Upper lobe of right lung (tissue), 1 donor: ENCODE results near the gene SULT2B1. TPM values are rescaled to one million over a fixed set of nuclear protein-coding genes. Genes with fewer than 3 reads are reported as not detected.

ENCODE experiments used
- ATAC-seq: fragments of 200-7000 bp; cut with Tn5 transposase; one replicate; pipeline ENCODE4 v1.9.1; 2020; ENCODE audit warnings: mild to moderate bottlenecking, moderate library complexity
- DNase-seq: peaks from one replicate; pipeline ENCODE4 v3.0.0-alpha.2; 2020
- H3K27ac ChIP-seq: fragments of 200-600 bp; one replicate; pipeline ENCODE4 v1.8.0; 2022
- H3K27me3 ChIP-seq: fragments of 200-600 bp; one replicate; pipeline ENCODE4 v1.8.0; 2022; ENCODE audit warnings: mild to moderate bottlenecking
- H3K36me3 ChIP-seq: fragments of 200-600 bp; one replicate; pipeline ENCODE4 v1.8.0; 2022
- H3K4me1 ChIP-seq: fragments of 200-600 bp; one replicate; pipeline ENCODE4 v1.8.0; 2022
- H3K4me3 ChIP-seq: fragments of 200-600 bp; one replicate; pipeline ENCODE4 v1.8.0; 2022; ENCODE audit warnings: mild to moderate bottlenecking
- H3K9me3 ChIP-seq: fragments of 200-600 bp; one replicate; pipeline ENCODE4 v1.8.0; 2022
- CTCF ChIP-seq: fragments of 200-600 bp; IDR thresholded peaks from one replicate; pipeline ENCODE4 v1.8.0; 2022; ENCODE audit warnings: antibody characterized with exemption
- intact Hi-C: fragments of 100-400 bp; cut with DNase I; formaldehyde crosslinking; loops from one replicate; pipeline ENCODE4 v1.11.0; 2022
- total RNA-seq: library from RNA; stranded (reverse); fragmentation: NEBNext Ultra II Directional; extraction: Animal tissue kit (Norgen Biotek cat#: 25700); gene quantifications from one replicate; pipeline ENCODE4 v1.2.1, GENCODE V29; 2021
- donor health status: DM: no; HTN: yes; CAD: no; lungs with severe emphysema.

The SULT2B1 gene
- total RNA-seq, 1 donor from 2014 or later = 20.4 TPM

- Histone ChIP-seq H3K4me3 (peak overlapping the region; percentile 80), H3K9me3 (no peaks in the 10 kb centered on the region), H3K36me3 (peaks cover 11% of the 10 kb centered on the region), H3K27ac (peak overlapping the region; percentile 93), H3K27me3 (no peaks in the 10 kb centered on the region), H3K4me1 (peaks cover 36% of the 10 kb centered on the region)
- no peak for ATAC-seq
- TF ChIP-seq CTCF = no peak
- intact Hi-C loops = no loop called here
- DNase-seq = peak; percentile 85
Measured at GRCh38 chr19:48635966-48636858, 84.2 kb downstream of the SULT2B1 start.

GRCh38 chr19:48636859-48637448 lies 85.0 kb downstream of the SULT2B1 start, which contains the start of gene DBP:
Gene DBP, minus strand, starts transcription at chr19:48637379. Its CDS starts 385 bp downstream, at chr19:48636994.
- peaks cover 32% of the 10 kb centered on the region for H3K4me1 ChIP-seq

GRCh38 chr19:48637449-48637947 lies 85.5 kb downstream of the SULT2B1 start:
- intact Hi-C loops = no loop called here
- ATAC-seq = peak; percentile 81
- H3K4me1 ChIP-seq = peaks cover 31% of the 10 kb centered on the region

More at GRCh38 chr19:48636859-48637448, 85.0 kb downstream of the SULT2B1 start, which contains the start of gene DBP:
- DNase-seq (peak; percentile 88), ATAC-seq (peak; percentile 3)
- intact Hi-C loops = no loop called here
- TF ChIP-seq CTCF = peak; percentile 21
- no peaks in the 10 kb centered on the region for H3K27me3 ChIP-seq
- H3K36me3 ChIP-seq = peaks cover 10% of the 10 kb centered on the region
- H3K27ac ChIP-seq = peak within 1 kb of the TSS; percentile 93
- peak within 1 kb of the TSS; percentile 80 for H3K4me3 ChIP-seq
- no peaks in the 10 kb centered on the region for H3K9me3 ChIP-seq

GRCh38 chr19:48637948-48638830 lies 86.2 kb downstream of the SULT2B1 start:
- Histone ChIP-seq H3K4me3 (peak overlapping the region; percentile 80), H3K4me1 (peaks cover 24% of the 10 kb centered on the region), H3K9me3 (no peaks in the 10 kb centered on the region), H3K27me3 (no peaks in the 10 kb centered on the region), H3K36me3 (peaks cover 2% of the 10 kb centered on the region), H3K27ac (peak overlapping the region; percentile 93)
- DNase-seq (peak; percentile 89), ATAC-seq (peak; percentile 56)
- intact Hi-C loops = no loop called here
- no peak for TF ChIP-seq CTCF

More at GRCh38 chr19:48637449-48637947, 85.5 kb downstream of the SULT2B1 start:
- H3K9me3 ChIP-seq = no peaks in the 10 kb centered on the region
- DNase-seq = peak; percentile 100
- peaks cover 9% of the 10 kb centered on the region for H3K36me3 ChIP-seq
- peak overlapping the region; percentile 93 for H3K27ac ChIP-seq
- H3K27me3 ChIP-seq = no peaks in the 10 kb centered on the region
- H3K4me3 ChIP-seq = peak overlapping the region; percentile 80
- TF ChIP-seq CTCF = no peak

GRCh38 chr19:48638831-48639381 lies 86.9 kb downstream of the SULT2B1 start:
- peak overlapping the region; percentile 80 for H3K4me3 ChIP-seq
- TF ChIP-seq CTCF = no peak
- intact Hi-C loops = no loop called here
- no peak for ATAC-seq
- H3K27me3 ChIP-seq = no peaks in the 10 kb centered on the region
- peak; percentile 72 for DNase-seq
- no peaks in the 10 kb centered on the region for H3K36me3 ChIP-seq
- no peaks in the 10 kb centered on the region for H3K9me3 ChIP-seq
- peaks cover 17% of the 10 kb centered on the region for H3K4me1 ChIP-seq
- peak overlapping the region; percentile 93 for H3K27ac ChIP-seq
